Measurements from ENCODE around the gene MSS51.

MSS51 gene
- 4.3 reads per million, percentile 17 among the genes with 10 or more reads in this experiment for total RNA-seq

- DNase-seq = no peak
Measured at GRCh38 chr10:73433538-73433867, at the start of gene MSS51. MSS51 (minus strand) TSS chr10:73433561; CDS start chr10:73428284, 5,277 bp downstream.

GRCh38 chr10:73480158-73480557 lies 46.8 kb upstream of the MSS51 start:
- DNase-seq = no peak

GRCh38 chr10:73478636-73479035 lies 45.3 kb upstream of the MSS51 start:
- no peak for DNase-seq

GRCh38 chr10:73471226-73471625 lies 37.9 kb upstream of the MSS51 start:
- no peak for DNase-seq

- no peak for DNase-seq
Measured at GRCh38 chr10:73469579-73469978, 36.2 kb upstream of the MSS51 start.

GRCh38 chr10:73467206-73467605 lies 33.8 kb upstream of the MSS51 start:
- no peak for DNase-seq

- DNase-seq = no peak
Measured at GRCh38 chr10:73465978-73466726, 32.8 kb upstream of the MSS51 start.

- DNase-seq = no peak
Measured at GRCh38 chr10:73460897-73461296, 27.5 kb upstream of the MSS51 start.

- no peak for DNase-seq
Measured at GRCh38 chr10:73459683-73460314, 26.4 kb upstream of the MSS51 start.

GRCh38 chr10:73456187-73456890 lies 23.0 kb upstream of the MSS51 start:
- DNase-seq = no peak

GRCh38 chr10:73449113-73449512 lies 15.8 kb upstream of the MSS51 start:
- no peak for DNase-seq

- DNase-seq = no peak
Measured at GRCh38 chr10:73448384-73448783, 15.0 kb upstream of the MSS51 start.

- no peak for DNase-seq
Measured at GRCh38 chr10:73446926-73447325, 13.6 kb upstream of the MSS51 start.

GRCh38 chr10:73444457-73444856 lies 11.1 kb upstream of the MSS51 start:
- DNase-seq = no peak

GRCh38 chr10:73439605-73440312 lies 6.4 kb upstream of the MSS51 start:
- no peak for DNase-seq

- no peak for DNase-seq
Measured at GRCh38 chr10:73439055-73439454, 5.7 kb upstream of the MSS51 start.

GRCh38 chr10:73432646-73433537 lies 469 bp downstream of the MSS51 start:
- DNase-seq = no peak

- no peak for DNase-seq
Measured at GRCh38 chr10:73426318-73426717, 7.0 kb downstream of the MSS51 start.

GRCh38 chr10:73424478-73424877 lies 8.9 kb downstream of the MSS51 start:
- no peak for DNase-seq

- no peak for DNase-seq
Measured at GRCh38 chr10:73423309-73423708, 10.1 kb downstream of the MSS51 start.

GRCh38 chr10:73416571-73416970 lies 16.8 kb downstream of the MSS51 start:
- no peak for DNase-seq
